Medulla oblongata (tissue), 1 donor: ENCODE results near the gene GYG1.
"Not testable (repeated sequence)": the region's sequence is repeated elsewhere in the genome, so short reads cannot be mapped to it uniquely, and the experiment has no call there.

ENCODE experiments used
- DNase-seq: peaks from one replicate; pipeline ENCODE4 v3.0.0-alpha.2; 2015; ENCODE audit errors: extremely low spot score

GYG1 gene

DNA sequence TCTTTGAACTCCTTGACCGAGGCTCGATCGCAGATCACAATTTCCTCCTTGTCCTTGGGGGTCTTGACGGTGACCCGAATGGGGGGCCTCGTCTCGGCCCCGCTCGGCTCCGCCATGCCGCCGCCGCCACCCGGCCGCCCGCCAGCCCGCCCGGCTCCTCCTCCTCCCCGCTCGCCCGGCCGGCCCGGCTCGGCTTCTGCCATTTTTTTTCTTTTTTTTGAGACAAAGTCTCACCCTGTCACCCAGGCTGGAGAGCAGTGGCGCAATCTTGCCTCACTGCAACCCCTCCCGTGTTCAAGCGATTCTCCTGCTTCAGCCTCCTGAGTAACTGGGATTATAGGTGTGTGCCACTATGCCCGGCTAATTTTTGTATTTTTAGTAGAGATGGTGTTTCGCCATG lies 3.8 kb upstream of the GYG1 start:
- DNase-seq, result not testable (repeated sequence)

DNA sequence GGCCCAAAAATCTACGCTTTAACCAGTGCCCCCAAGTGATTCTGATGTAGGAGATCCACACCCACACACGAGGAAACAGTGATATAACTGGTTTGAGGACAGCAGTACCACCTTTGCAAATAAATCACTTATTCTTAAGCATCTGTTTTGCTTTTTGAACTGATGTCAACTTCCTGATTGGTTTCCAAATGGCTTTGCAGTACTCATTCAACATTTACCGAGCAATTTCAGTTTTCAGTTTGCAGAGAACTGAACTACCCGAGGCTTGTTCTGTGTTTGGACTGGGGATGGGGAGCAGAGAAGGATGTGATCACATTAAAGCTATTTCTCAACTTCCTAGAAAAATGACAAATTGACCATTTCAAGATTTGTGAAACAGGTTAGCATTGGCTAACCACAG lies 1.1 kb upstream of the GYG1 start:
- no peak for DNase-seq

- DNase-seq, result peak; percentile 35
Observed at GRCh38 chr3:148992027-148992634, 791 bp downstream of the GYG1 start.

DNA sequence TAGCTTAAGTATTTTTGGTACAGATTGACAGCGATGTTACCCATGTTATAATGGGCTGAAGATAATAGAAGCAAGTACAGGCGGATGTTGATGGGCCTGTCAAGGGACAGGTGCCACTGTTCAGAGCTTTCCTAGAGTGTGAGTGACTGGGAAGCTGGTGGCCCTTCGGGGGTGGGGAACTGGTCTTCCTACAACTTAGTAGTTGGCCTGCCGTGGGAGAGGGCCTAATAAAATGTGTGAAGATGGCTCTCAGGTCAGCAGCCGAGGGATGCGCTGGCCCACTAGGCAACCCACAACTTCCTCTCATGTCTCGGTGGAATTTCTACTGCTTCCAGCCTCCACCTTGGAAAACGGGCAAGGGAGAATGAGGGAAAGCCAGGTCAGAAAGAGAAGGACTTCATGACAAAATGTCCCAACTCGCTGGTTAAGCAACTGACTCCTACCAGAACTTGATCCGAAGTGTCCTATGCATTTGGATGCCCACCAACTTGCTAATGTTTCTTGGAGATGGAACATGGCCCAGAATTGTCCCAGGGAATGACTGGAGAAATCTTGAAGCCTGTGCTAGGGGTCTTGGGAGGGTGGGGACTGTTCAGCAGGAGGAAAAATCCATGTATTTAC lies 1.4 kb downstream of the GYG1 start:
- DNase-seq, result no peak

DNA sequence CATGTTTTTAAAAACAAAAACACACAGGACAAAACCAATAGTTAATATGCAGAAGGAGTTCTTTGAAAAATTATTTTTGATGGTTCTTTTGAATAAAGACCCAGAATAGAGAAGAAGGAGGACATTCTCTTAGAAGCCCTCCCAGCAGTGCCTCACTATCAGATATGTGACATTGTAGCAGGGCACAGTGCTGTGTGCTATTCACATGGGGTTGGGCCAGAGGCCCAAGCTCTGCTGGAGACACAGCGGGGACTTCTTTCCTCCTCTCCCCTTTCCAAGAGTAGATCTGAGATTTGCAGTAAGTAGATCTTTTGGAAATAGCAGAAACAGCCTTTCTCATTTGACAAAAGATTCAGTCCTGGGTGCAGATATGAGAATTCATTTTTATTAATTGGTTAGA lies 6.3 kb downstream of the GYG1 start:
- no peak for DNase-seq

- no peak for DNase-seq
Observed at GRCh38 chr3:148998297-148998696, 7.0 kb downstream of the GYG1 start.

DNA sequence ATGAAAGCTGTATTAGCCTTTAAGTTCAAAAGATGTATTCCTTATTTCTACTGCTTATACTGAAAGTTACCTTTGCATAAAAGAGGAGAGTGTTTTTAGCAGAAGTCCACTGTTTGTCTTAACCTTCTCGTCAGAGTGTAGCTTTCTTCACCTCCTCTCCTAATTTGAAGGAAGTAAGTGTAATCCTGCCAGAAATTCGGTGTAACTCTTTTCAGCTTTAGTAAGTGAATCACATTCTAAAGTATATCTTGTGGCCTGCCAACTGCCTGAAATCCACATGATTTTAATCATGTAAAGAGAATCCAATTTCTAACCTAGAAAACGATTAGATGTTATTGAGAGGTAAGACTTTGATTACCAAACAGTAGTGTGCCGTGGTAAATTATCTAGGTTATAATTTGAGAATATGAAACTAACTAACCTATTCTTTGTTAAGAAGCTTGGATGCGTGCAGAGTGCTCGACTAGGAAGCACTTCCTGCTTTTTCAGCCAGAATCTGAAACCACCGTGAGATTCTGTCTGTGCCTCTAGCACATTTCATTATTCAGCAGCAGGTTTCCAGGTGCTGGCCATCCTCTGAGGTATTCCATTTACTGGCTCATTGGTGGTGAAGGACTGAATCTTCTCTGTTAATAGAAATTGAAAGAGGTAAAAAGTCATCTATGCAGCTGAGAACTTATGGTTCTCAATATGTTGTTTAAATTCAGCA lies 7.5 kb downstream of the GYG1 start:
- DNase-seq, result no peak

GRCh38 chr3:148999806-149000205 lies 8.5 kb downstream of the GYG1 start:
- no peak for DNase-seq

- no peak for DNase-seq
Observed at GRCh38 chr3:149000206-149000745, 8.9 kb downstream of the GYG1 start.

GRCh38 chr3:149001727-149002126 lies 10.4 kb downstream of the GYG1 start:
- DNase-seq, result no peak

- DNase-seq, result no peak
Observed at GRCh38 chr3:149003653-149004305, 12.4 kb downstream of the GYG1 start.

DNA sequence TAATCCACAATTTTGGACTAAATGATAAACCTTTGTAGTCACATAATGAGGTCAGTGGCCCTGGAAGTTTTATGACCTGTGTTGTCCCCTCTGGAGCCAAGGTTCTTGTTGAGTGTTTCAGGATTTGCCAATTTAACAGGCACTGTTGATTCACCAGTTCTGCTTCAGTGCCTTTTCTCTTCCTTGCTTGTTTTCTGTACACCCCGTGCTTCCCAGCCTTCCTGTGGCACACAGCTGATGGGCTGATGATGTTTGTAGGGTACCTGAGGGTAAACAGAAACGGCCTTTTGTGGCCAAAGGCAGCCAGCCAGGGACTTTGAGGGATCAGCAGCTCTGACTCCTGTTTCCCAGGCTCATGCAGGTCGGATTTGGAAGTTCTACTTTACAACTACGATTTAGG lies 13.3 kb downstream of the GYG1 start:
- peak; percentile 68 for DNase-seq

DNA sequence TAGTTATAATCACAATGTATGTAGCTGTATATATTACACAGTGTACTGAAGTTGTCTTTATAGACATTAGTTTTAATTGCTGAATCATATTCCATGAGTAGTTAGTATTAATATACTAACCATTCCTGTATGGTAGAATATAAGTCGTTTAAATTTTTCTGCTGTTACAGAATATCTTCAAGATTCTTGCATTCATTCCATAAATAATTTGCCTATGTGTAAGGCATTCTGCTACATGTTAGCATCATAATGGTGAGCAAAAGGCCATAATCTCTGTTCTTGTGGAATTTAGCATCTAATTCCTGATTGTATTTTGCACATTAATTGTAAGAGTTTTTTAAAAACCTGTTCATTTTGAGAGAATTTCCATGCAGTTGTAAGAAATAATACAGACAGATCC lies 14.1 kb downstream of the GYG1 start:
- DNase-seq, result no peak

GRCh38 chr3:149007567-149008257 lies 16.4 kb downstream of the GYG1 start:
- DNase-seq, result no peak

DNA sequence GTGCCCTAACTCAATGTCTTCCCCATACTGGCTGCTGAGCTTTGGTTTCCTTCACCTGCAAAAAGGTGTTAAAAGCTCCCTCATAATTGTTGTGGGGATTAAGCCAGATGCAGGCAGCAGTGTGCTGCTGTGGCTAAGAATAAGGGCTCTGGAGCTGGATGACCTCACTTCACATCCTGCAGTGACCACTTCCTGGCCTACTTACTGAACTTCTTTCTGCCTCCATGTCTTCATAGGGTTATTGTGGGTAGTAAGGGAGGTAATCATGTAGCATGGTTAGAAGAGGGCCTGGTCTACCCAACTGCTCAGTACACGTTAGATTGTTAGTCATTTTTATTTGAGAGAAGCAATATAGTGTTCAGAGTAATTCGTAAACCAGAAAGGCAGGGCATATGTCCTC lies 18.4 kb downstream of the GYG1 start:
- no peak for DNase-seq

- no peak for DNase-seq
Observed at GRCh38 chr3:149010504-149010951, 19.2 kb downstream of the GYG1 start.

DNA sequence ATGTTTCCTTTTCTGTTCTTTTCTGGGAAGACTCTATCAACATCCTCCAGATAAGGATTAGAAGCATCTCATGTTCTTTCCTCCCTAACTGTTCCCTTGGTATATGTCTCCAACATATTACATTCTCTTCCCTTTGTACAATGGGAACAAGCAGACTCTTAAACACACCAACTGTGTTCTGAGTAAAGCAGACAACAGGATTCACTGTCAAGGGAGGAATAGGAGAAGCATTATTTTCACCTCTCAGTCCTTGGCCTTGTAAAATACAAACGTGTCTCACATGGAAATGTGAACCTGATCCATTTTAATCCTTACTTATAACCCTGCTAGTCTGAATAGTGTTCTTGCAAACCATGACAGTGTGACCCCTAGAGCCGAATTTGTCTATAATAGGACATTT lies 19.6 kb downstream of the GYG1 start:
- no peak for DNase-seq

GRCh38 chr3:149011676-149012075 lies 20.3 kb downstream of the GYG1 start:
- no peak for DNase-seq

DNA sequence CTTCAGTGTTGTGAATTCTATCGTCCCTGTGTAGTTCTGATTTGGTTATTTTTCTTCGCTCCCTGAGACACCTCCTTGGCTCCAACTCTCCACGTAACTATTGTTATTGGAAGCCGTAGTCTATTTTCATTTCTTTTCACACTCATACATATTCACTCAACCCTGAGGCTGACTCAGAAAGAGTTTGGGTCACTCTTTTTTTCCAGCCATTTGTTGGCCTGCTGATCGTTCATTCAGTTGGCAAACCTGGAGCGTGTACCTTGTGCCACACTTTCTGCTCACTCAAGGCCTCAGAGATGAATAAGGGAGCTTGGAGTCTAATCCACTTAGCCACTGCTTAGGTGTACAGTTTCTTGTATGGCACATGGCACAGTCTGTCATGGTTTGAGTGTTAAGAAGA lies 22.4 kb downstream of the GYG1 start:
- no peak for DNase-seq

DNA sequence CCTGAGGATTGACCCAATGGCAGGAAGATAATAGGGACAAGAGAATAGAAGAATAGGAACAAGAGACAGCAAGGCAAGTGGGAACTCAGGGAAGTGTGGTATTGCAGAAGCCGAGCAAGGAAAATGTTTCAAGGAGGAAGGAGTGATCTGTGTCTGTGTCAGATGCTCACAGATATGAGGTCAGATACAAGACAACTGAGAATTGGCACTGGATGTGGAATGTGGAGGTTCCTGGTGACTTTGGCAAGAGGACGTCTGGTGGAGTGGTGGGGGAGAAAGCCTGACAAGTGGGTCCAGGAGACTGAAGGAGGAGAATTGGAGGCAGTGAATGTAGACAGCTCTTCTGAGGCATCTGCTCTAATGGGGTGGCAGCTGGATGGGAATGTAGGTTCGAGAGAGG lies 24.1 kb downstream of the GYG1 start:
- DNase-seq, result no peak

- DNase-seq, result no peak
Observed at GRCh38 chr3:149016242-149016641, 24.9 kb downstream of the GYG1 start.
